MCF 10A (cell line): ENCODE measurements around the gene CAVIN1. TPM values are rescaled to one million over a fixed set of nuclear protein-coding genes. Genes with fewer than 3 reads are reported as not detected.
A peak's percentile ranks its signal among the peaks of the same experiment; 100 is the strongest.

Source experiments
- BruUV-seq: library from RNA; stranded (reverse); fragments of 400-500 nt; replicated peaks from 2 replicates; lab custom pipeline; 2021; lab: Mats Ljungman, UMichigan
- CTCF ChIA-PET: fragments of 300-600 bp; sonication (Branson Sonifier 250); formaldehyde crosslinking; extraction: SDS; loops from one replicate; lab custom pipeline; 2021; ENCODE audit warnings: antibody characterized with exemption, inconsistent platforms; lab: Yijun Ruan, JAX
- POLR2A ChIA-PET: fragments of 300-600, 350-650 bp; sonication (Branson Sonifier 250); formaldehyde crosslinking; extraction: SDS; loops from one replicate; lab custom pipeline; 2020; ENCODE audit warnings: antibody characterized with exemption, inconsistent platforms; lab: Yijun Ruan, JAX
- DNase-seq: peaks from one replicate; pipeline ENCODE4 v3.0.0-alpha.2; 2018; ENCODE audit not compliant: unreplicated experiment
- H3K27ac Mint-ChIP-seq: one replicate; pipeline ENCODE4 v1.8.0; 2022; ENCODE audit warnings: mild to moderate bottlenecking, low read depth, mixed read lengths; ENCODE audit not compliant: unreplicated experiment
- H3K27me3 Mint-ChIP-seq: one replicate; pipeline ENCODE4 v1.8.0; 2022; ENCODE audit warnings: mixed read lengths; ENCODE audit not compliant: insufficient read depth, unreplicated experiment
- H3K36me3 Mint-ChIP-seq: one replicate; pipeline ENCODE4 v1.8.0; 2022; ENCODE audit warnings: mild to moderate bottlenecking, moderate library complexity, mixed read lengths; ENCODE audit not compliant: insufficient read depth, unreplicated experiment
- H3K4me1 Mint-ChIP-seq: one replicate; pipeline ENCODE4 v1.8.0; 2022; ENCODE audit warnings: mixed read lengths; ENCODE audit not compliant: insufficient read depth, unreplicated experiment
- H3K4me3 Mint-ChIP-seq: one replicate; pipeline ENCODE4 v1.8.0; 2022; ENCODE audit warnings: mild to moderate bottlenecking, moderate library complexity, mixed read lengths; ENCODE audit not compliant: unreplicated experiment
- H3K9me3 Mint-ChIP-seq: one replicate; pipeline ENCODE4 v1.8.0; 2022; ENCODE audit warnings: mixed read lengths; ENCODE audit not compliant: unreplicated experiment
- CTCF ChIP-seq: fragments of 200-600 bp; IDR thresholded peaks from one replicate; pipeline ENCODE4 v1.8.0; 2022; ENCODE audit warnings: antibody characterized with exemption, mild to moderate bottlenecking; ENCODE audit not compliant: unreplicated experiment
- intact Hi-C: fragments of 100-400 bp; cut with micrococcal nuclease; formaldehyde crosslinking; loops from 2 replicates; pipeline ENCODE4 v1.14.1; 2022
- total RNA-seq: library from RNA; stranded (reverse); gene quantifications from 2 replicates; pipeline ENCODE4 v1.2.3, GENCODE V29; 2022

Gene CAVIN1
- total RNA-seq, 1 experiment from 2014 or later: 143 TPM

GRCh38 chr17:42413464-42414040 lies 9.5 kb downstream of the CAVIN1 start:
- POLR2A ChIA-PET: interaction anchor here (0.9 to 9.3 kb wide), 6 partner anchors 9 to 118 kb away, joined by 3 to 273 read pairs (median 4); partner anchors contain the start of genes CAVIN1 and STAT3
- H3K4me3 Mint-ChIP-seq: no peak overlapping the region
- intact Hi-C loops: no loop called here
- H3K9me3 Mint-ChIP-seq: no peaks in the 10 kb centered on the region
- no peaks in the 10 kb centered on the region for H3K27me3 Mint-ChIP-seq
- peaks cover 40% of the 10 kb centered on the region for H3K4me1 Mint-ChIP-seq
- peak overlapping the region; percentile 77 for H3K27ac Mint-ChIP-seq
- TF ChIP-seq CTCF: no peak
- CTCF ChIA-PET: interaction anchor here (0.7 kb wide), 1 partner anchor 85 kb away, joined by 3 read pairs; no protein-coding TSS in a partner anchor
- H3K36me3 Mint-ChIP-seq: peaks cover 25% of the 10 kb centered on the region
- no TSS peak for BruUV-seq
- DNase-seq: no peak

- intact Hi-C loops: no loop called here
- H3K36me3 Mint-ChIP-seq: peaks cover 25% of the 10 kb centered on the region
- DNase-seq: no peak
- H3K27me3 Mint-ChIP-seq: no peaks in the 10 kb centered on the region
- no TSS peak for BruUV-seq
- POLR2A ChIA-PET: interaction anchor here (1.2 to 9.3 kb wide), 4 partner anchors 10 to 83 kb away, joined by 3 to 273 read pairs (median 52); partner anchors contain the start of genes CAVIN1 and STAT3
- peaks cover 51% of the 10 kb centered on the region for H3K4me1 Mint-ChIP-seq
- no peaks in the 10 kb centered on the region for H3K9me3 Mint-ChIP-seq
- peak overlapping the region; percentile 81 for H3K27ac Mint-ChIP-seq
- TF ChIP-seq CTCF: no peak
- CTCF ChIA-PET: interaction anchor here (0.5 to 1.1 kb wide), 2 partner anchors 8 to 25 kb away, joined by 3 read pairs; no protein-coding TSS in a partner anchor
- H3K4me3 Mint-ChIP-seq: no peak overlapping the region
Measured at GRCh38 chr17:42411905-42412679, 11.0 kb downstream of the CAVIN1 start.

GRCh38 chr17:42411361-42411760 lies 11.7 kb downstream of the CAVIN1 start:
- no TSS peak for BruUV-seq
- Mint-ChIP-seq H3K27ac (peak overlapping the region; percentile 81), H3K36me3 (peaks cover 25% of the 10 kb centered on the region), H3K9me3 (no peaks in the 10 kb centered on the region), H3K4me3 (no peak overlapping the region), H3K4me1 (peaks cover 55% of the 10 kb centered on the region), H3K27me3 (no peaks in the 10 kb centered on the region)
- POLR2A ChIA-PET: interaction anchor here (1.1 to 9.3 kb wide), 5 partner anchors 11 to 108 kb away, joined by 4 to 273 read pairs (median 21); partner anchors contain the start of genes CAVIN1 and STAT3
- intact Hi-C loops: no loop called here
- no peak for DNase-seq
- TF ChIP-seq CTCF: no peak
- CTCF ChIA-PET: interaction anchor here (0.5 to 2.3 kb wide), 5 partner anchors 9 to 189 kb away, joined by 3 to 9 read pairs (median 3); partner anchors contain the start of gene STAT3

- Mint-ChIP-seq H3K9me3 (no peaks in the 10 kb centered on the region), H3K4me3 (peak overlapping the region; percentile 58), H3K27ac (peak overlapping the region; percentile 96), H3K4me1 (peaks cover 50% of the 10 kb centered on the region), H3K27me3 (no peaks in the 10 kb centered on the region), H3K36me3 (peaks cover 31% of the 10 kb centered on the region)
- no peak for DNase-seq
- ChIA-PET POLR2A (interaction anchor here (0.6 to 9.3 kb wide), 16 partner anchors 9 to 624 kb away, joined by 3 to 273 read pairs (median 4); partner anchors contain the start of genes CAVIN1, JUP and STAT3), CTCF (interaction anchor here (0.9 to 2.3 kb wide), 7 partner anchors 12 to 108 kb away, joined by 3 to 18 read pairs (median 5); partner anchors contain the start of genes CAVIN1 and STAT3)
- TF ChIP-seq CTCF: no peak
- BruUV-seq: no TSS peak
- intact Hi-C loops: no loop called here
Measured at GRCh38 chr17:42410319-42410685, 12.8 kb downstream of the CAVIN1 start.
